Activated B cell treated with CpG ODN at 0.5 μM for 24 hours (primary cell): ENCODE measurements around the gene CFDP1. TPM values are rescaled to one million over a fixed set of nuclear protein-coding genes. Genes with fewer than 3 reads are reported as not detected.

ENCODE experiments used
- ATAC-seq: fragments of 200-7000 bp; cut with Tn5 transposase; one replicate; pipeline ENCODE4 v1.10.0; 2021; ENCODE audit warnings: low read depth, mild to moderate bottlenecking, moderate library complexity
- CTCF ChIA-PET: fragments of 350-600 bp; sonication (Branson Sonifier 250); formaldehyde crosslinking; loops from one replicate; lab custom pipeline; 2021; ENCODE audit warnings: antibody characterized with exemption; lab: Charles Lee
- POLR2A ChIA-PET: fragments of 350-600 bp; sonication (Branson Sonifier 250); formaldehyde crosslinking; loops from one replicate; lab custom pipeline; 2021; ENCODE audit warnings: antibody characterized with exemption; lab: Charles Lee
- DNase-seq: peaks from one replicate; pipeline ENCODE4 v3.0.0; 2022
- H3K27ac Mint-ChIP-seq: one replicate; pipeline ENCODE4 v1.8.0; 2020; ENCODE audit warnings: mixed read lengths
- H3K27me3 Mint-ChIP-seq: one replicate; pipeline ENCODE4 v1.8.0; 2021; ENCODE audit warnings: mixed read lengths
- H3K36me3 Mint-ChIP-seq: one replicate; pipeline ENCODE4 v1.8.0; 2021; ENCODE audit warnings: low read depth, mixed read lengths
- H3K4me1 Mint-ChIP-seq: one replicate; pipeline ENCODE4 v1.8.0; 2021; ENCODE audit warnings: mixed read lengths
- H3K4me3 Mint-ChIP-seq: one replicate; pipeline ENCODE4 v1.8.0; 2020; ENCODE audit warnings: mild to moderate bottlenecking, mixed read lengths
- H3K9me3 Mint-ChIP-seq: one replicate; pipeline ENCODE4 v1.8.0; 2020; ENCODE audit warnings: mixed read lengths
- intact Hi-C: fragments of 100-400 bp; cut with micrococcal nuclease; formaldehyde crosslinking; loops from one replicate; pipeline ENCODE4 v1.15.1; 2024
- total RNA-seq: library from RNA; stranded (reverse); gene quantifications from 2 replicates; pipeline ENCODE4 v1.2.3, GENCODE V29; 2022
- TF ChIP-seq, protein P1 (sequence below): fragments of 200-600 bp; IDR thresholded peaks from one replicate; pipeline ENCODE4 v1.8.0; 2022; ENCODE audit warnings: antibody characterized with exemption, mild to moderate bottlenecking

Gene CFDP1
- total RNA-seq, 1 donor from 2014 or later: 32.0 TPM

DNA sequence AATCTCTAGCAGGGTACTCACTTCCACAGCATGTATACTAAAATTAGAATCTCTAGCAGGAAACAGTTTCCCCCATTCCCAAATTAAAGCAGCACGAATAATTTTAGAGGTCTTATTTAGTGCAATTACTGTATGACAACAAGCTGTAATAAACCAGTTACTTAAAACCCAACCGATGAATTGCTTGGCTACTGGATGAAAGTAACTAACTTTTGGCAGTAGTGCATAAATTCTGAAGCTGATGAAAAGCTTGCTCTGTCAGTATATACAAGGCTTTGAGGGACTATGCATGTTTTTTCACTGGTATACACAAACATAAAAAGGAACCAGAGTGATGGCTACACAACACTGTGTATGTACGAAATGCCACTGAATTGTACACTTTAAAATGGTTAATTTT is 89.4 kb downstream of the CFDP1 start:
- ATAC-seq (no peak), DNase-seq (no peak)

DNA sequence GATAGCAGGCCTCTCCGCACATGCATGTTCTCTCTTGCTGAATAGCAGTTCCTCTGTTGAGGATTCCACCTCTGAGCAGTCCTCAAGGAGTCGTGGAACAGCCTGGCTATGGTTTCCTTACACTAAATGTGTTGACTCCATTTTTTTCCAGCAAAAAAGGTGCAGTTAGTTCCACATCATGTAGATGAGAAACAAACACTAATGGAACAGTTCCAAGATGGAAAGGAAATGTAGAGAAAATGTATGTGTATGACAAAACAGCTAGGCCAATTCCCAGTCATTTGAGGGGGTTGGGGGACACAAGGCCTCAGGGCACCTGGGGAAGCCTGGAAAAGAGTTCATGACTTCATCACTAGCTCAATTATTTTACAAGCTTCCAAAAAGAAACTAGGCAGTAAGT is 90.0 kb downstream of the CFDP1 start:
- DNase-seq (no peak), ATAC-seq (no peak)
- POLR2A ChIA-PET: no interaction called here
- H3K27me3 Mint-ChIP-seq: peaks cover 37% of the 10 kb centered on the region
- TF ChIP-seq, protein P1, sequence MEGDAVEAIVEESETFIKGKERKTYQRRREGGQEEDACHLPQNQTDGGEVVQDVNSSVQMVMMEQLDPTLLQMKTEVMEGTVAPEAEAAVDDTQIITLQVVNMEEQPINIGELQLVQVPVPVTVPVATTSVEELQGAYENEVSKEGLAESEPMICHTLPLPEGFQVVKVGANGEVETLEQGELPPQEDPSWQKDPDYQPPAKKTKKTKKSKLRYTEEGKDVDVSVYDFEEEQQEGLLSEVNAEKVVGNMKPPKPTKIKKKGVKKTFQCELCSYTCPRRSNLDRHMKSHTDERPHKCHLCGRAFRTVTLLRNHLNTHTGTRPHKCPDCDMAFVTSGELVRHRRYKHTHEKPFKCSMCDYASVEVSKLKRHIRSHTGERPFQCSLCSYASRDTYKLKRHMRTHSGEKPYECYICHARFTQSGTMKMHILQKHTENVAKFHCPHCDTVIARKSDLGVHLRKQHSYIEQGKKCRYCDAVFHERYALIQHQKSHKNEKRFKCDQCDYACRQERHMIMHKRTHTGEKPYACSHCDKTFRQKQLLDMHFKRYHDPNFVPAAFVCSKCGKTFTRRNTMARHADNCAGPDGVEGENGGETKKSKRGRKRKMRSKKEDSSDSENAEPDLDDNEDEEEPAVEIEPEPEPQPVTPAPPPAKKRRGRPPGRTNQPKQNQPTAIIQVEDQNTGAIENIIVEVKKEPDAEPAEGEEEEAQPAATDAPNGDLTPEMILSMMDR: no peak
- CTCF ChIA-PET: no interaction called here
- no peak overlapping the region for H3K27ac Mint-ChIP-seq
- H3K4me3 Mint-ChIP-seq: no peak overlapping the region
- H3K9me3 Mint-ChIP-seq: no peaks in the 10 kb centered on the region
- peaks cover 37% of the 10 kb centered on the region for H3K36me3 Mint-ChIP-seq
- intact Hi-C loops: no loop called here
- no peaks in the 10 kb centered on the region for H3K4me1 Mint-ChIP-seq

More for the DNA sequence above, 89.4 kb downstream of the CFDP1 start:
- H3K27me3 Mint-ChIP-seq: peaks cover 33% of the 10 kb centered on the region
- H3K4me3 Mint-ChIP-seq: no peak overlapping the region
- H3K27ac Mint-ChIP-seq: no peak overlapping the region
- H3K9me3 Mint-ChIP-seq: no peaks in the 10 kb centered on the region
- H3K36me3 Mint-ChIP-seq: peaks cover 37% of the 10 kb centered on the region
- ChIA-PET CTCF (no interaction called here), POLR2A (no interaction called here)
- no peaks in the 10 kb centered on the region for H3K4me1 Mint-ChIP-seq
- intact Hi-C loops: no loop called here
- TF ChIP-seq, protein P1: no peak

DNA sequence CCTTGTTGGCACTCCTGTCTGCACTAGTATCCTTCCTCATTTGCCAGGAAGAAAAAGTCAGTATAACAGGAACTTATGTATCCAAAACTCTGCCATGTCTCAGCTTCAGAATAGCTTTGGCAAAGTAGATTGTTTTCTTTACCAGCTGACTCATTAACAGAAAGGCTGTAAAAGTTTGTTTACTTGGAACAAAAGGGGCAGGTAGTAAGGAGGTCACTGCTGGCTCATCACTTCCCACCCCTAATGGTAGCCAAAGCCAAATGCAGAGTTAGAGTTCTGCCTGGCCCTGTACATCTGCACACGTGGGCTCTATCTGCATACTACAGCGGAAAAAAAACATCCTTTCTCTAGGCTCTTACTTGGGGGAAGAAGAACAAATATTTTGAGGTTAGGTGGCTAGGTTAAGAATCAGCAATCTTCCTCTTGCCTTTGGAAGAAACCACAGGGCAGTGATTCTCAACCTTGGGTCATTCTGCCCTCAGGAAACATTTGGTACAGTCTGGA is 90.9 kb downstream of the CFDP1 start:
- no peak for ATAC-seq

DNA sequence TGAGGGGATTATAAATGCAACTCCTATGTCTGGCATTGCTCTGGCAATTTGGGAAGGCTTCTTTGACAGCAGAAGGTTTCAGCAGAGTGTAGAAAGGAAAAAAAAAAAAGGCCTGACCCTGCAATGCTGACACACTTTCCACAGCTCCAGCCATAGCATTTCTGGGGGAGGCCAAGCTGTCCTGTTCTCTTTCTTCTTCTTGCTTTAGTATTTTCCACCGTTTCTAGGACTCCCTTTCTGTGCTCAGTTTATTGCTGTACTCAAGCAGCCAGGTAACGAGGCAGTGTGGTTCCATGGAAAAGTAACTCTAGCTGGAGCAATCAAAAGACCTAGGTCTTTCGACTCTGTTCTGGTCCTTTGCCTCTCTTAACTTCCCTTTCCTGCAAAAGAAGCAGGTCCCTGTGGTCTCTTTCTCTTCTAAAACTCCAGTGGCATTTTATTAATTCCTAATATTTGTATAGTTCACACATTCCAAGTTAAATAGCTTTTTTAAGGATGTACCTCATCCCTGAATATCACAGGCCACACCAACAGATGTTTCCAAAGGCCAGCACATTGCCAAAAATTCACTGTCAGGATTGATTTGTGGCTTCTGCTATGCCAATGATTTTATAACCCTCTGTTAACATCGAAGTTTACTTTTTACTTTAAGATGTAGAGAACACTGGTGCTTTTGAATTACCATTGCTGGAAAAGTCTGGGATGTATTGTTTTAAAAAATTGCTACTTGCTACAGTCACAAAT is 91.6 kb downstream of the CFDP1 start:
- Mint-ChIP-seq H3K27me3 (peaks cover 50% of the 10 kb centered on the region), H3K36me3 (peaks cover 30% of the 10 kb centered on the region), H3K27ac (no peak overlapping the region), H3K4me3 (no peak overlapping the region), H3K4me1 (no peaks in the 10 kb centered on the region), H3K9me3 (no peaks in the 10 kb centered on the region)
- no peak for ATAC-seq
- POLR2A ChIA-PET: no interaction called here
- DNase-seq: no peak
- CTCF ChIA-PET: no interaction called here
- TF ChIP-seq, protein P1: no peak
- intact Hi-C loops: no loop called here

More for the DNA sequence above, 90.9 kb downstream of the CFDP1 start:
- ChIA-PET CTCF (no interaction called here), POLR2A (no interaction called here)
- H3K27me3 Mint-ChIP-seq: peaks cover 43% of the 10 kb centered on the region
- TF ChIP-seq, protein P1: no peak
- no peaks in the 10 kb centered on the region for H3K4me1 Mint-ChIP-seq
- H3K4me3 Mint-ChIP-seq: no peak overlapping the region
- peaks cover 32% of the 10 kb centered on the region for H3K36me3 Mint-ChIP-seq
- DNase-seq: no peak
- H3K27ac Mint-ChIP-seq: no peak overlapping the region
- intact Hi-C loops: no loop called here
- no peaks in the 10 kb centered on the region for H3K9me3 Mint-ChIP-seq

DNA sequence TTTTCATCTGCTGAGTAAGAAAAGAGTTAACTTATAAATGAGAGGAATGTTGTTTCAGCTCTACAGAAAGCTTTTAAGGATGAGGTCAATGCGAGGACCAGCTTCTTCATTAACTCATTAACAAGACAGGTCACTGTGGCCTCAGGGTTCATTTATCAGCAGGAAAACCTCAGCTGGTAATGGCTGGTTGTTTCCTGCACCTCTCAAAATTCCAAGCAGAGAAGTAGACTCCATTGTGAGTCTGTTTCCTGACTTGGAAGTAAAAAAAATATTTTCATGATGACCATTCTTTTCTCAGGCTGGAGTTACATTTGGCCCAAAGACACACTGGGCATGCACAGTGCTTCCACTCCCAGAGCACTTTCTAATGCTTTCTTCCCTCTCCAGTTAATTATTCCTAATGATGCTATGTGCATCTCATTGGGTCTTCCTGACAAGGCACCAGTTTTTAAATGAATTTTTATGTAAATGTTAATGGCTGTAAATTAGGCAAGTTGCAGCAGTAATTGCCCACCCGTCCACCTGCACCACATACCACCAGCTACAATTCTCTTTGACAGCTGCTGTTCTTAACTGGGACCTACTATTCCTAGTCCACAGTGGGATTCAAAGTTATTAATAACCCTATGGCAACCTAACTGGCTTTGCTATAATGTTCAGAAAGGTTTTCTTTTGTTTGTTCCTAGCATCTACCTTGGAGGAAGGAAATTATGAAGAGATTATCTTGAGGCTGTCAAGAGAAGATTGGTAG is 92.4 kb downstream of the CFDP1 start:
- no peaks in the 10 kb centered on the region for H3K4me1 Mint-ChIP-seq
- peaks cover 56% of the 10 kb centered on the region for H3K27me3 Mint-ChIP-seq
- DNase-seq (no peak), ATAC-seq (no peak)
- H3K9me3 Mint-ChIP-seq: no peaks in the 10 kb centered on the region
- POLR2A ChIA-PET: no interaction called here
- peaks cover 24% of the 10 kb centered on the region for H3K36me3 Mint-ChIP-seq
- no peak overlapping the region for H3K4me3 Mint-ChIP-seq
- CTCF ChIA-PET: no interaction called here
- intact Hi-C loops: no loop called here
- TF ChIP-seq, protein P1: no peak
- no peak overlapping the region for H3K27ac Mint-ChIP-seq
